HG02884 (cell line): Measurements from ENCODE around the gene AP2B1.
"Not testable (repeated sequence)": the region's sequence is repeated elsewhere in the genome, so short reads cannot be mapped to it uniquely, and the experiment has no call there.

Experiments used
- ATAC-seq: cut with Tn5 transposase; IDR thresholded peaks from one replicate; pipeline ENCODE4 v1.9.1; 2021; ENCODE audit warnings: mild to moderate bottlenecking, moderate library complexity; ENCODE audit not compliant: unreplicated experiment

Gene AP2B1

GRCh38 chr17:35569405-35569804, 17.7 kb upstream of the AP2B1 start:
- no peak for ATAC-seq

GRCh38 chr17:35575759-35576158, 11.4 kb upstream of the AP2B1 start:
- ATAC-seq = no peak

GRCh38 chr17:35577830-35578196, 9.3 kb upstream of the AP2B1 start:
- ATAC-seq = no peak

DNA sequence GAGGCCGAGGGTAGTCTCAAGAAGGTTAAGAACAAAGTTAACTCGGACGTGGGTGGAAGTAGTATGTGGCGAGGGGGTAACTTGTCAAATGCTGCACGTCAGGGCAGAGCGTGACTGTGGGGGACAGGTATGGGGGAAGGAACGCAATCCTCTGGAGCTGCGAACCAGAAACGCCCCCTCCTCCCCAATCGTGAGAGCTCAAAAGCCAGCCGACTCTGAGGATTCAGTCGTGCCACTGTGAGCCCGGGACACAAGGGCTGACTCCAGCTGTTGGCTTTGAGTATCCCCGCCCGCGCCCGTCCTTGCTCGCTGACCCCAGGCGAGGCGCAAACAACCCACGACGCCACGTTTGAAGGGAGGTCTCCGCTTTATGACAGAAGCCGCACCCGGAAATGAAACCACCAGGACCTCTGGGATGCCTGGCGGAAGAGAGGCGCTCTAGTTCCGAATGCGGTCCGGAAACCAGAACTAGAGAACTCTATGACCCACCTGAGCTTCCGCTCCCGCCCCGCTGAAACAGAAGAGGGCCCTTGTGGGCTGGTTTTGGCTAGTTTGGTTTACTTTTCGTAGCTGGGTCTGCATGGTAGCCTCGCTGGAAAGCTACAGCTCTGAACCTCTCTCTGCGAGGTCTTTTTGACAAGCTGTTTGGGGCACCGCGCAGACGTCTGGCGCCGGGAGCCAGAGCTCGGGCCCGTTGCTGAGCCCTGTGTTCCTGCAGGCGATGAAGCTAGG, 8.8 kb upstream of the AP2B1 start, which contains the start of gene PEX12:
PEX12 (minus strand) TSS at position 375 of the 732 bp plus-strand sequence. CDS start 550 bp downstream, outside the sequence.
- ATAC-seq = peak; percentile 88

- no peak for ATAC-seq
Measured at GRCh38 chr17:35578929-35579432, 8.1 kb upstream of the AP2B1 start.

- no peak for ATAC-seq
Measured at GRCh38 chr17:35584061-35584460, 3.1 kb upstream of the AP2B1 start.

DNA sequence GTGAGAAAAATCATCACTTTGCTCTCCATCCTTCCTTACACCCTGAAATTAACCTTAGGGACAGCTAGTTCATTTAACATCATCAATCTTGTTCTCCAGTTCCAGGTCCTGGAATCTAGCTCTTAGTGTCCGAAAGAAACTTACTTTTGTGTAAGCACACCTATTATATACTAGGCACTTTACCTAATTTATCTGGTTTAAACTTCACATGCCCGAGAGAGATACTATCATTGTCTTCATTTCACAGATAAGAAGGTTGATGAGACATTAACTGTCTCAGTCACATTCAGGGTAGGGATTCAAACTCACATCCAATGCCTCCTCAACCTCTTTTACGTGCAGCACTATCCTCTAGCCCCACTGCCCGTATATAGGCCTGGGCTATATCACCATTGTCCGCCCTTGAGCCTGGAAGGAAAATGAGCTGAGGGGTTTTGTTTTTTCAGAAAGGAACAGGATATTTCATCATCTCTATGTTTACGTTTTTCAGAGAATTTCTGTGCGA, 501 bp upstream of the AP2B1 start:
- ATAC-seq = no peak

- ATAC-seq = no peak
Measured at GRCh38 chr17:35588196-35588920, 1.2 kb downstream of the AP2B1 start.

DNA sequence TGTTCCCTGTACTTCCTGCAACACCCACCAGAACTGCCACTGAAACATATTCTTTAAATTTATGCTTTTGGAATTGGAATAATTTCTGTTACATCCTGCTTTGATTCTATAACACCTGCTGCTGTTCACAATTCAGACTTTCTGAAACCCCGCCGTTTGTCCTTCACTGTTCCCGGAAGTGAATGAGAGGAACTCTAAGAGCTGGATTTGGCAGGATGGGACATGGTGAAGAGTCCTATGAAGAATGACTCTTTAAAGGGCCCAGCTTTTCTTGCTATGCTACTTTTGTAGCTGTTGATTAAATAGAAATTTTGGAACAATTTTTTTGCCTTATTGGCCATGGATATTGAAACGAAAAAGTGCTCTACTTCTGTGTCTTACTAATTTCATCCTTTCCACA, 8.9 kb downstream of the AP2B1 start:
- no peak for ATAC-seq

DNA sequence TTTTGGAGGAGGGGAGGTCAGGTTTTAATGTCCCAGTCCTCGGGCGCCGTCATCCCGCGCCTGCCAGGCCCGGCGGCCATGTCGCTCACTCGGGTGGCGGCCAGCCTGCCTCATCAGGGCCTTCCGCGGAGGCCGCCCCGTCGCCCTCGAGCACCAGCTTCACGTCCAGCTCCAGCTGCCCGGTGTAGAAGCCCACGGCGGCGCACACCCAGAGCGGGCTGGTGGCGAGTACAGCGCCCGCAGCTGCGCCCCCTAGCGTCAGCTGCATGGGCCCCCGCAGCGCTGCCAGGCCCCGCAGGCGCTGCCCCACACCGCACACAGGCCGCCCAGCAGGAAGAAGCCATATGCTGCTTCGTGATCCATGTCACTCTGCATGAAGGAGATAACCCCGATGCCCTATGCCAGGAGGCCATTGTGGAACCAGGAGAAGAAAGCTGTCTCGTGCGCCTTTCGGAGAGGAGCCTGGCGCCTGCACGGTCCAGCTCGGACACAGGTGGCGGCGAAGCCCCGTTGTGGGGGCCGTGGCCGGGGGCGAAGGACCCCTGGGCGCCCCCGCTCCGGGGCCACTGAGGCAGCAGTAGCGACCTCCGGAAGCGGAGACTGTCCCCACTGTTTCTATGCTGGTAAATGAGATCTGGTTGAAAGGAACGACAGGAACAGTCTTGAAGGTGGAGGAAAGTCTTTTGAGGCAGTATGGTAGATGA, 9.6 kb downstream of the AP2B1 start:
- ATAC-seq = no peak

DNA sequence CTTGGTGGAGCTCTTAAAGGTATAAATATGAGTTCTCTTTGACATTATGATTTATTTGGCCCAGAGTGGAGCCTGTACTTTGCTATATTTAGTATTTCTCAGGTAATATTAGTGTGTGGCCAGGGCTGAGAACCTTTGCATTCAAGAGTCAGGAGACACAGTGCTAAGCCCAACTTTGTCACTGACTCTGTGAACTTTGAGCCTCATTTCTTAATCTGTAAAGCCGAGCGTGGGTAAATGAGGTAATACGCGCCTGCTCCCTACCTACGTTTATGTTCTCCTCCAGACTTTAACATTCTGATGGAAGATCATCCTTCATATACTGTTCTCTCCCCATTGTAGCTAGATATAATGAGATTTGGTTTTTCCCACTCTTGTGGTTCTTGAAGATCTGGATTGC, 10.5 kb downstream of the AP2B1 start:
- ATAC-seq = no peak

GRCh38 chr17:35603674-35604073, 16.6 kb downstream of the AP2B1 start:
- no peak for ATAC-seq

- no peak for ATAC-seq
Measured at GRCh38 chr17:35605678-35606077, 18.6 kb downstream of the AP2B1 start.

- ATAC-seq = no peak
Measured at GRCh38 chr17:35607239-35607847, 20.2 kb downstream of the AP2B1 start.

- no peak for ATAC-seq
Measured at GRCh38 chr17:35609831-35610230, 22.7 kb downstream of the AP2B1 start.

DNA sequence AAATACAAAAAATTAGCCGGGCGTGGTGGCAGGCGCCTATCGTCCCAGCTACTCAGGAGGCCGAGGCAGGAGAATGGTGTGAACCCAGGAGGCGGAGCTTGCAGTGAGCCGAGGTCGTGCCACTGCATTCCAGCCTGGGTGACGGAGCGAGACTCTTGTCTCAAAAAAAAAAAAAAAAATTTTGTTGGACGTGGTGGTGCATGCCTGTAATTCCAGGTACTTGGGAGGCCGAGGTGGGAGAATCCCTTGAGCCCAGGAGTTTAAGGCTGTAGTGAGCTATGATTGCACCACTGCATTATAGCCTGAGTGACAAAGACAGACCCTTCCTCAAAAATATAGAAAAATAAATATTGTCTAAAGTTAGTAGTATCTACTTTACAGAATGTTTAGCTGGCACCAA, 23.6 kb downstream of the AP2B1 start:
- ATAC-seq = not testable (repeated sequence)

DNA sequence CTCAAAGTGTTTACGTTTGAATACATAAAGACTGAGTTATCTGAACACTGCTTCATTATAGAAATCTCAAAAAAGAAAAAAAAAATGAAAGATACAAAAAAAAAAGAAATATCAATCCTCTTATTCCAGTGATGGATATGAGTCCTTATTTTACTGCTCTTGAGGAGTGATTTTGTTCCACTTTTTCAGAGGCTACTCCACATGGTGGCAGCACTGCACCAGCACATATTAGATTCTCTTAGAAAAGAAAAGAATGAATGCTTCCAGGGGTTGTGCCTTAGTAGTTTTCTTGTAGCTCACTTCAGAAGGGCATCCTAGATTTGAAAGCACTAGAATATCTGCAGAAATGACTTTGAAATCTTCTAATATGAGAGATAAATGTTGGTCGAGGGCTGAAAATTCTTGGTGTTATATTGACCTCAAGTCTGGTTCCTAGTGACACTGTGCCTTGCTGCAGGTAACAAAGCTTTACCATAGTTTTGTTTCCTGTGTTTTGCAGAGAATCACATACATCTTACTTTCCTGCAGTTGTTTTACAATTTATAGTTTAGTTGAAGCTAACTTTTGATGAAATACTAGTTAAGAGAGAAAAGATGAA, 25.9 kb downstream of the AP2B1 start:
- ATAC-seq = no peak

GRCh38 chr17:35614810-35615209, 27.7 kb downstream of the AP2B1 start:
- no peak for ATAC-seq

GRCh38 chr17:35616536-35616935, 29.4 kb downstream of the AP2B1 start:
- ATAC-seq = no peak

GRCh38 chr17:35617505-35617904, 30.4 kb downstream of the AP2B1 start:
- ATAC-seq = no peak

- ATAC-seq = no peak
Measured at GRCh38 chr17:35618628-35619027, 31.5 kb downstream of the AP2B1 start.
